Tibial nerve (tissue), 3 donors: ENCODE measurements around the gene PEX3.

Experiments
- CTCF ChIP-seq, 5 experiments: fragments of 200-600 bp in 3 of 5; fragments of 450-650 bp in 2 of 5; sonication (generic) in 3 of 5; IDR thresholded peaks; one replicate each; pipeline ENCODE4 v1.5.1; 2016 to 2019; ENCODE audit warnings: antibody characterized with exemption in 5 of 5, mild to moderate bottlenecking in 3 of 5, moderate library complexity in 2 of 5
- POLR2A ChIP-seq, 2 donors: fragments of 450-650 bp; IDR thresholded peaks; one replicate each; pipeline ENCODE4 v1.6.1; 2017; ENCODE audit warnings: antibody characterized with exemption in 2 of 2, mild to moderate bottlenecking in 2 of 2, moderate library complexity in 2 of 2

DNA sequence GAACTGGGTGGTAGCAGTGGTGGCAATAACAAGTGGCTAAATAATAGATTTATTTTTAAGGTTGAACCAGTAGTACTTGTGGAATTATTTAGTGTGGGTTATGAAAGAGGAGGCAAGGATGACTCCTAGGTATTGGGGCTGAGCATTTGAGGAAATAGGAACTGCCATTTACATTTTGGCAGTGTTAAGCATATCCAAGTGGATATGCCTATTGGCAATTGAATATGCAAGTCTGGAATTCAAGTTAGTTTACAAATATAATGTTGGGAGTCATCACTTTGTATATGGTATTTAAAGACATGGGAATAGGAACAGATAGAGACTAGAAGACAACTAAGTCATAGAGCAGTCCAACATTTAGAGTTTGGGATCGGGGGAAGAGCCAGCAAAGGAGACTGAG is 25.9 kb downstream of the PEX3 start:
- no peak for TF ChIP-seq POLR2A (IDR thresholded peaks at IDR 0.05)
- TF ChIP-seq CTCF (IDR thresholded peaks at IDR 0.05): no peak
